GM15510 (cell line): ENCODE measurements around the gene RPLP2.

Source experiments
- POLR2A ChIP-seq: IDR thresholded peaks from 3 replicates; pipeline ENCODE4 v1.6.1; 2011; ENCODE audit warnings: borderline replicate concordance; ENCODE audit not compliant: insufficient read length; ENCODE audit errors: extremely low read depth

Gene RPLP2

GRCh38 chr11:859394-860131 is 49.8 kb downstream of the RPLP2 start:
- no peak for TF ChIP-seq POLR2A

- TF ChIP-seq POLR2A, result no peak
Observed at GRCh38 chr11:860234-861104, 50.7 kb downstream of the RPLP2 start.

GRCh38 chr11:861105-861479 is 51.3 kb downstream of the RPLP2 start:
- TF ChIP-seq POLR2A, result no peak

- TF ChIP-seq POLR2A, result no peak
Observed at GRCh38 chr11:862081-862661, 52.4 kb downstream of the RPLP2 start.
